Measurements from ENCODE around the gene SMAD9. TPM values are rescaled to one million over a fixed set of nuclear protein-coding genes. Genes with fewer than 3 reads are reported as not detected.
A peak's percentile ranks its signal among the peaks of the same experiment; 100 is the strongest.

SMAD9 gene
- total RNA-seq, 1 experiment from 2014 or later = 1.1 TPM

DNA sequence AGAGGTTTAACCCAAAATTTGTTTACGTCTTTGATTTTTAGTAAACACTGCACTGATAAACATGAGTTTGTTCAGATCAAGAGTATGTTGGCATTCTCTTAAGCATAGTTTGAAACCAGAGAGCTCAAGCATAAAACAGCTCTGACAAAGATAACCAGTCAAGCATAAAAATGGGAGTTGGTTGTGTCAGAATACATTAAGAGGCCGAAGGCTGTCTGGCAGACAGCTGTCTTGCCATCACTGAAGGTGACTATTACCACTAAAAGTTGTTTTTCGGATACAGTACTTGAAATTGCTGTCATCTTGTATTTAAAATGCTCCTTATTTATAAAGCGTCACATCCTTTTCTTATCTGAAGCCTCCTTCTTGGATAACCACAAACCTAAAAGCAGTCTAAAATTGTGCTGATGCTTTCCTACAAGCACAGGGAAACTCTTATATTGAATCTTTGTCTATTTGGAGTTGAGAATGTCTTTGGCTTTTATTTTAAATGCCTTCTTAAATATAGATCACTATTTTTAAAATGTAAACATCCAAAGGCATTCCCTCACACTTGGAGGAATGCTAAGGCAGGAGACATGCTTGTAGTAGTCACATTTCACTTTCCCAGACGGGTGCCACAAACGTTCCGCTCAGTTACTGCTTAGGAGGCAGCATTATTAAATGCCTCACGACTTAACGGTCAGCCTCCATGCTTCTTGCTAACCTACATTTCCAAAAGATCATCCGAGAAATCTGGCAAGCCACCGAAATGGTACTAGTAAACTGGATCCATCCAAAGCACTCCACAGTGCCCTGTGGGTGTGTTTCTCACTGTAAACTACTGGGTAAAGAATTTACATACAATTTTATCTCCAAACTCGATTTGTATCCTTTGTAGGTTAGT lies 1.5 kb downstream of the SMAD9 start:
- Histone ChIP-seq H4K5ac (ENCODE audit: insufficient read length, low read depth, low read length) (no peak overlapping the region), H2AFZ (ENCODE audit: low read length) (no peak overlapping the region)
- WGBS (ENCODE audit: extremely low coverage, insufficient read length, low lambda C conversion rate) = no CpG with 5 or more reads among the region's 12 CpGs

More for the DNA sequence above, 1.5 kb downstream of the SMAD9 start:
- Histone ChIP-seq H4K8ac (replicated peaks; ENCODE audit: insufficient read length, low read depth, low read length) (no peak overlapping the region), H2BK5ac (ENCODE audit: insufficient read length, low read length) (no peak overlapping the region), H3K9ac (ENCODE audit: extremely low read depth, insufficient read length, low read length) (no peak overlapping the region), H3K27me3 (ENCODE audit: insufficient read depth, low read length) (no peaks in the 10 kb centered on the region; the same call in 1 of the 2 replicates), H3K23ac (ENCODE audit: insufficient read length, low read depth, low read length) (no peak overlapping the region), H3K4ac (ENCODE audit: low read depth, low read length) (no peak overlapping the region), H3K18ac (ENCODE audit: insufficient read length, low read depth, low read length) (no peak overlapping the region), H3K4me2 (ENCODE audit: insufficient read depth, insufficient read length, low read length) (peak overlapping the region; percentile 96), H2AK5ac (ENCODE audit: insufficient read length, low read length) (no peak overlapping the region), H3K4me1 (ENCODE audit: insufficient read depth, low read length) (no peaks in the 10 kb centered on the region), H2BK15ac (ENCODE audit: low read depth, low read length) (no peak overlapping the region), H3T11ph (ENCODE audit: low read length) (no peak overlapping the region), H4K20me1 (ENCODE audit: control insufficient read depth, insufficient read depth, insufficient read length) (no peaks in the 10 kb centered on the region), H2BK120ac (ENCODE audit: low read depth, low read length, poor library complexity, severe bottlenecking) (no peak overlapping the region), H3K23me2 (ENCODE audit: insufficient read length, low read depth, low read length, poor library complexity, severe bottlenecking) (peaks cover 7% of the 10 kb centered on the region), H2BK20ac (ENCODE audit: low read depth, low read length, poor library complexity, severe bottlenecking) (no peak overlapping the region), H3K9me3 (ENCODE audit: control insufficient read depth, low read depth, low read length) (no peaks in the 10 kb centered on the region), H3K56ac (ENCODE audit: insufficient read length, low read depth, low read length) (no peak overlapping the region), H4K91ac (ENCODE audit: insufficient read length, low read depth, low read length) (no peak overlapping the region), H3K79me2 (ENCODE audit: insufficient read depth, low read length) (no peaks in the 10 kb centered on the region), H2BK12ac (ENCODE audit: insufficient read length, low read depth, low read length) (no peak overlapping the region), H3K27ac (ENCODE audit: insufficient read length, low read depth, low read length) (no peak overlapping the region), H3K14ac (ENCODE audit: insufficient read depth, low read length) (no peak overlapping the region), H3K79me1 (ENCODE audit: insufficient read depth, low read depth, low read length, poor library complexity, severe bottlenecking) (no peaks in the 10 kb centered on the region)
- peaks cover 8 to 9% of the 10 kb centered on the region in 2 experiments for H3K4me1 Mint-ChIP-seq
- no peak for DNase-seq
- peak overlapping the region; percentile 80 to 91 for H3K4me3 Mint-ChIP-seq
- TF ChIP-seq, protein P1, sequence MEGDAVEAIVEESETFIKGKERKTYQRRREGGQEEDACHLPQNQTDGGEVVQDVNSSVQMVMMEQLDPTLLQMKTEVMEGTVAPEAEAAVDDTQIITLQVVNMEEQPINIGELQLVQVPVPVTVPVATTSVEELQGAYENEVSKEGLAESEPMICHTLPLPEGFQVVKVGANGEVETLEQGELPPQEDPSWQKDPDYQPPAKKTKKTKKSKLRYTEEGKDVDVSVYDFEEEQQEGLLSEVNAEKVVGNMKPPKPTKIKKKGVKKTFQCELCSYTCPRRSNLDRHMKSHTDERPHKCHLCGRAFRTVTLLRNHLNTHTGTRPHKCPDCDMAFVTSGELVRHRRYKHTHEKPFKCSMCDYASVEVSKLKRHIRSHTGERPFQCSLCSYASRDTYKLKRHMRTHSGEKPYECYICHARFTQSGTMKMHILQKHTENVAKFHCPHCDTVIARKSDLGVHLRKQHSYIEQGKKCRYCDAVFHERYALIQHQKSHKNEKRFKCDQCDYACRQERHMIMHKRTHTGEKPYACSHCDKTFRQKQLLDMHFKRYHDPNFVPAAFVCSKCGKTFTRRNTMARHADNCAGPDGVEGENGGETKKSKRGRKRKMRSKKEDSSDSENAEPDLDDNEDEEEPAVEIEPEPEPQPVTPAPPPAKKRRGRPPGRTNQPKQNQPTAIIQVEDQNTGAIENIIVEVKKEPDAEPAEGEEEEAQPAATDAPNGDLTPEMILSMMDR (conservative IDR thresholded peaks at IDR 0.05) = no peak
- H3K9me3 Mint-ChIP-seq = no peaks in the 10 kb centered on the region; a peak in 1 of 5 replicates
- H3K36me3 Mint-ChIP-seq (ENCODE audit: insufficient read depth in 1 of 3, low read depth in 3 of 3) = no peaks in the 10 kb centered on the region
- peaks cover 56% of the 10 kb centered on the region for H3K27me3 Mint-ChIP-seq (ENCODE audit: low read depth)
- H3K27ac Mint-ChIP-seq = no peak overlapping the region
